Measurements from ENCODE around the gene ANO4.

Gene ANO4

GRCh38 chr12:100801320-100801719 lies 6.7 kb downstream of the ANO4 start:
- no peak for DNase-seq (ENCODE audit: low read depth in 2 of 3, low spot score in 2 of 3)

GRCh38 chr12:100808777-100809176 lies 14.2 kb downstream of the ANO4 start:
- DNase-seq (ENCODE audit: low read depth in 2 of 3, low spot score in 2 of 3) = no peak

GRCh38 chr12:100820314-100820713 lies 25.7 kb downstream of the ANO4 start:
- DNase-seq (ENCODE audit: low read depth in 2 of 3, low spot score in 2 of 3) = no peak

- DNase-seq (ENCODE audit: low read depth in 2 of 3, low spot score in 2 of 3) = no peak
Observed at GRCh38 chr12:100823963-100824362, 29.4 kb downstream of the ANO4 start.

GRCh38 chr12:100824476-100824875 lies 29.9 kb downstream of the ANO4 start:
- no peak for DNase-seq (ENCODE audit: low read depth in 2 of 3, low spot score in 2 of 3)

- DNase-seq (ENCODE audit: low read depth in 2 of 3, low spot score in 2 of 3) = no peak
Observed at GRCh38 chr12:100826323-100826722, 31.7 kb downstream of the ANO4 start.

- no peak for DNase-seq (ENCODE audit: low read depth in 2 of 3, low spot score in 2 of 3)
Observed at GRCh38 chr12:100827901-100828520, 33.4 kb downstream of the ANO4 start.

GRCh38 chr12:100830003-100830795 lies 35.6 kb downstream of the ANO4 start:
- DNase-seq (ENCODE audit: low read depth in 2 of 3, low spot score in 2 of 3) = no peak

- DNase-seq (ENCODE audit: low read depth in 2 of 3, low spot score in 2 of 3) = no peak
Observed at GRCh38 chr12:100833282-100833681, 38.7 kb downstream of the ANO4 start.

- no peak for DNase-seq (ENCODE audit: low read depth in 2 of 3, low spot score in 2 of 3)
Observed at GRCh38 chr12:100840748-100841147, 46.2 kb downstream of the ANO4 start.

- no peak for DNase-seq (ENCODE audit: low read depth in 2 of 3, low spot score in 2 of 3)
Observed at GRCh38 chr12:100842156-100842555, 47.6 kb downstream of the ANO4 start.

- DNase-seq (ENCODE audit: low read depth in 2 of 3, low spot score in 2 of 3) = no peak
Observed at GRCh38 chr12:100843061-100843460, 48.5 kb downstream of the ANO4 start.

GRCh38 chr12:100845095-100845494 lies 50.5 kb downstream of the ANO4 start:
- DNase-seq (ENCODE audit: low read depth in 2 of 3, low spot score in 2 of 3) = no peak

GRCh38 chr12:100851637-100852036 lies 57.1 kb downstream of the ANO4 start:
- no peak for DNase-seq (ENCODE audit: low read depth in 2 of 3, low spot score in 2 of 3)

GRCh38 chr12:100857418-100857817 lies 62.8 kb downstream of the ANO4 start:
- no peak for DNase-seq (ENCODE audit: low read depth in 2 of 3, low spot score in 2 of 3)

- no peak for DNase-seq (ENCODE audit: low read depth in 2 of 3, low spot score in 2 of 3)
Observed at GRCh38 chr12:100857971-100858370, 63.4 kb downstream of the ANO4 start.

GRCh38 chr12:100858656-100859055 lies 64.1 kb downstream of the ANO4 start:
- no peak for DNase-seq (ENCODE audit: low read depth in 2 of 3, low spot score in 2 of 3)

- no peak for DNase-seq (ENCODE audit: low read depth in 2 of 3, low spot score in 2 of 3)
Observed at GRCh38 chr12:100859063-100859627, 64.6 kb downstream of the ANO4 start.

GRCh38 chr12:100860611-100861010 lies 66.0 kb downstream of the ANO4 start:
- DNase-seq (ENCODE audit: low read depth in 2 of 3, low spot score in 2 of 3) = no peak

- DNase-seq (ENCODE audit: low read depth in 2 of 3, low spot score in 2 of 3) = no peak
Observed at GRCh38 chr12:100862676-100863075, 68.1 kb downstream of the ANO4 start.

GRCh38 chr12:100864366-100864765 lies 69.8 kb downstream of the ANO4 start:
- no peak for DNase-seq (ENCODE audit: low read depth in 2 of 3, low spot score in 2 of 3)

GRCh38 chr12:100867639-100868393 lies 73.2 kb downstream of the ANO4 start:
- DNase-seq (ENCODE audit: low read depth in 2 of 3, low spot score in 2 of 3) = no peak

All from activated CD8-positive, alpha-beta memory T cell treated with anti-CD3 and anti-CD28 coated beads for 48 hours (primary cell).